BLaER1 treated with 17β-estradiol and CSF1 and Interleukin-3, amounts not matched to agents 10 nM and 100 nM (cell line): ENCODE results near the gene SCYL2.

Source experiments
- H3K27ac ChIP-seq, 11 experiments: shearing (Covaris generic); formaldehyde crosslinking; 2 replicates each; pipeline ENCODE4 v1.8.1; 2022
- H3K27me3 ChIP-seq, 11 experiments: shearing (Covaris generic); formaldehyde crosslinking; 2 replicates each; pipeline ENCODE4 v1.8.1; 2022
- H3K36me3 ChIP-seq, 11 experiments: shearing (Covaris generic); formaldehyde crosslinking; 2 replicates each; pipeline ENCODE4 v1.8.1; 2022
- H3K4me1 ChIP-seq, 10 experiments: shearing (Covaris generic); formaldehyde crosslinking; 2 replicates each; pipeline ENCODE4 v1.8.1; 2022
- H3K4me2 ChIP-seq, 11 experiments: shearing (Covaris generic); formaldehyde crosslinking; 2 replicates each; pipeline ENCODE4 v1.8.1; 2022
- H3K4me3 ChIP-seq, 10 experiments: shearing (Covaris generic); formaldehyde crosslinking; 2 replicates each; pipeline ENCODE4 v1.8.1; 2022
- H3K9ac ChIP-seq, 11 experiments: shearing (Covaris generic); formaldehyde crosslinking; 2 replicates each; pipeline ENCODE4 v1.8.1; 2022
- H3K9me3 ChIP-seq, 11 experiments: shearing (Covaris generic); formaldehyde crosslinking; replicated peaks in 1 of 11; 2 replicates each; pipeline ENCODE4 v1.8.1; 2022
- H4K20me1 ChIP-seq, 11 experiments: shearing (Covaris generic); formaldehyde crosslinking; 2 replicates each; pipeline ENCODE4 v1.8.1; 2022
- Cebpa-rat ChIP-seq, 11 experiments: shearing (Covaris generic); IDR thresholded peaks; 2 replicates each; pipeline ENCODE4 v1.8.1; 2022

Gene SCYL2

DNA sequence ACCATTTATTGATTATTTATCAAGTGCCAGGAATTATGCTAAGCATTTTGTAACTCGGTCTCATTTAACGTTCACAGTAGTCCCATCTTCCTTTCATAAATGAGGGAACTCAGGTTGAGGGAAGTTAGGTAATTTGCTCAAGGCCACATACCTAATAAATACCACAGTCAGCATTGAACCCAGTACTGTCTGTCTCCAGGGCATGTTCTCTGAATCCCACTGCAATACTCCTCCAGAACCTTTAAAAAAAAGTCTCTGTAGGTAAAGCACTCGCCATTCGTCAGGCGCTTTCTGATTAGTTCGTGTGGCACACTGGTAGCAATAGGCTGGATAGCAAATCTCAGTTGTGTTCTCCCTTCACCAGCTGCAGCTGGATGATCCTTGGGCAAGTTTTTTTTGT, 104.2 kb downstream of the SCYL2 start:
- Histone ChIP-seq H4K20me1 (no peaks in the 10 kb centered on the region), H3K27me3 (no peaks in the 10 kb centered on the region), H3K9ac (no peak overlapping the region), H3K36me3 (no peaks in the 10 kb centered on the region), H3K27ac (no peak overlapping the region), H3K4me1 (no peaks in the 10 kb centered on the region), H3K4me2 (no peak overlapping the region), H3K4me3 (no peak overlapping the region), H3K9me3 (peaks cover 0 to 7% (median 0%) of the 10 kb centered on the region in 11 experiments; a peak in 2 of 22 replicates)
- TF ChIP-seq Cebpa-rat (IDR thresholded peaks at IDR 0.05) = no peak

GRCh38 chr12:100372853-100373640, 106.1 kb downstream of the SCYL2 start:
- H3K27ac ChIP-seq = no peak overlapping the region
- H3K36me3 ChIP-seq = no peaks in the 10 kb centered on the region

GRCh38 chr12:100375038-100375735, 108.2 kb downstream of the SCYL2 start:
- H3K27ac ChIP-seq = no peak overlapping the region
- no peaks in the 10 kb centered on the region for H3K4me1 ChIP-seq
- no peak overlapping the region for H3K4me2 ChIP-seq
- H3K27me3 ChIP-seq = no peaks in the 10 kb centered on the region
- H3K4me3 ChIP-seq = no peak overlapping the region
- no peak overlapping the region for H3K9ac ChIP-seq
- TF ChIP-seq Cebpa-rat (IDR thresholded peaks at IDR 0.05) = no peak
- H3K9me3 ChIP-seq = no peaks in the 10 kb centered on the region
- H4K20me1 ChIP-seq = no peaks in the 10 kb centered on the region
- H3K36me3 ChIP-seq = no peaks in the 10 kb centered on the region

More at GRCh38 chr12:100372853-100373640, 106.1 kb downstream of the SCYL2 start:
- H3K27me3 ChIP-seq = no peaks in the 10 kb centered on the region
- H4K20me1 ChIP-seq = no peaks in the 10 kb centered on the region
- H3K9me3 ChIP-seq = peaks cover 0 to 7% (median 0%) of the 10 kb centered on the region in 11 experiments; a peak in 2 of 22 replicates
- no peak overlapping the region for H3K4me2 ChIP-seq
- H3K4me3 ChIP-seq = no peak overlapping the region
- H3K4me1 ChIP-seq = no peaks in the 10 kb centered on the region
- H3K9ac ChIP-seq = no peak overlapping the region
- TF ChIP-seq Cebpa-rat (IDR thresholded peaks at IDR 0.05) = no peak

DNA sequence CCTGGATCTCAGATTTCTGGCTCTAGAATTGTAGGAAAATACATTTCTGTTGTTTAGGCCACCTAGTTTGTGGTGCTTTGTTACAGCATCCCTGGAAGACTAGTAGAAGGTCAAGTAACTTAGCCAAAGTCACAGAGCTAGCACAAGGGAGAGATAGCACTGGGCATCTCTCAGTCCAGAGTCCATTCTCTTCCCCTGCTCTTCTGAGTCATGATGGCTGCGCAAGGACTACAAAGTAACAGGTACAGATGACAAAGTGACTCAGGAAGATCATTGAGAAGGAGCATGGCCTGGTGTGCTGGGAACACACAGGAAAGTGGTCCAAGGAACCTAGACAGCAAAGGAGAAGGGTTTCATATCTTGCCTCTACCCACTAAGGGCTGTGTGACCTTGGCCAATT, 109.2 kb downstream of the SCYL2 start:
- no peaks in the 10 kb centered on the region for H4K20me1 ChIP-seq
- H3K4me3 ChIP-seq = no peak overlapping the region
- H3K9me3 ChIP-seq = no peaks in the 10 kb centered on the region
- no peaks in the 10 kb centered on the region for H3K36me3 ChIP-seq
- no peaks in the 10 kb centered on the region for H3K4me1 ChIP-seq
- no peak overlapping the region for H3K27ac ChIP-seq
- no peak overlapping the region for H3K4me2 ChIP-seq
- H3K9ac ChIP-seq = no peak overlapping the region
- TF ChIP-seq Cebpa-rat (IDR thresholded peaks at IDR 0.05) = no peak
- H3K27me3 ChIP-seq = no peaks in the 10 kb centered on the region

- no peak overlapping the region for H3K27ac ChIP-seq
- TF ChIP-seq Cebpa-rat (IDR thresholded peaks at IDR 0.05) = no peak
- no peaks in the 10 kb centered on the region for H3K4me1 ChIP-seq
- H4K20me1 ChIP-seq = no peaks in the 10 kb centered on the region
- H3K4me2 ChIP-seq = no peak overlapping the region
- no peaks in the 10 kb centered on the region for H3K27me3 ChIP-seq
- H3K36me3 ChIP-seq = no peaks in the 10 kb centered on the region
- no peak overlapping the region for H3K4me3 ChIP-seq
- no peak overlapping the region for H3K9ac ChIP-seq
- H3K9me3 ChIP-seq = no peaks in the 10 kb centered on the region
Measured at GRCh38 chr12:100381379-100381778, 114.4 kb downstream of the SCYL2 start.

- H3K27me3 ChIP-seq = no peaks in the 10 kb centered on the region
- no peaks in the 10 kb centered on the region for H3K9me3 ChIP-seq
- TF ChIP-seq Cebpa-rat (IDR thresholded peaks at IDR 0.05) = no peak
- no peaks in the 10 kb centered on the region for H4K20me1 ChIP-seq
- no peak overlapping the region for H3K27ac ChIP-seq
- no peaks in the 10 kb centered on the region for H3K4me1 ChIP-seq
- no peaks in the 10 kb centered on the region for H3K36me3 ChIP-seq
- H3K4me3 ChIP-seq = no peak overlapping the region
- no peak overlapping the region for H3K9ac ChIP-seq
- no peak overlapping the region for H3K4me2 ChIP-seq
Measured at GRCh38 chr12:100382338-100382737, 115.4 kb downstream of the SCYL2 start.

GRCh38 chr12:100383586-100384558, 116.9 kb downstream of the SCYL2 start:
- Histone ChIP-seq H3K4me1 (no peaks in the 10 kb centered on the region), H3K4me3 (no peak overlapping the region), H3K27me3 (no peaks in the 10 kb centered on the region), H4K20me1 (no peaks in the 10 kb centered on the region), H3K4me2 (no peak overlapping the region), H3K9ac (no peak overlapping the region), H3K9me3 (no peaks in the 10 kb centered on the region), H3K36me3 (no peaks in the 10 kb centered on the region), H3K27ac (no peak overlapping the region)
- no peak for TF ChIP-seq Cebpa-rat (IDR thresholded peaks at IDR 0.05)

GRCh38 chr12:100384559-100384935, 117.6 kb downstream of the SCYL2 start:
- no peak overlapping the region for H3K4me3 ChIP-seq
- no peaks in the 10 kb centered on the region for H3K27me3 ChIP-seq
- no peaks in the 10 kb centered on the region for H3K36me3 ChIP-seq
- no peaks in the 10 kb centered on the region for H3K4me1 ChIP-seq
- H3K27ac ChIP-seq = no peak overlapping the region
- no peaks in the 10 kb centered on the region for H4K20me1 ChIP-seq
- H3K9me3 ChIP-seq = no peaks in the 10 kb centered on the region
- TF ChIP-seq Cebpa-rat (IDR thresholded peaks at IDR 0.05) = no peak
- H3K4me2 ChIP-seq = no peak overlapping the region
- H3K9ac ChIP-seq = no peak overlapping the region

- Histone ChIP-seq H3K27ac (no peak overlapping the region), H3K27me3 (no peaks in the 10 kb centered on the region), H3K9me3 (no peaks in the 10 kb centered on the region), H4K20me1 (no peaks in the 10 kb centered on the region), H3K4me3 (no peak overlapping the region), H3K36me3 (no peaks in the 10 kb centered on the region), H3K9ac (no peak overlapping the region), H3K4me1 (no peaks in the 10 kb centered on the region), H3K4me2 (no peak overlapping the region)
- no peak for TF ChIP-seq Cebpa-rat (IDR thresholded peaks at IDR 0.05)
Measured at GRCh38 chr12:100388382-100388781, 121.4 kb downstream of the SCYL2 start.
